Measurements from ENCODE around the gene TCEANC2. TPM values are rescaled to one million over a fixed set of nuclear protein-coding genes. Genes with fewer than 3 reads are reported as not detected.

The TCEANC2 gene
- polyA plus RNA-seq, 1 donor from 2014 or later = 4.4 TPM

DNA sequence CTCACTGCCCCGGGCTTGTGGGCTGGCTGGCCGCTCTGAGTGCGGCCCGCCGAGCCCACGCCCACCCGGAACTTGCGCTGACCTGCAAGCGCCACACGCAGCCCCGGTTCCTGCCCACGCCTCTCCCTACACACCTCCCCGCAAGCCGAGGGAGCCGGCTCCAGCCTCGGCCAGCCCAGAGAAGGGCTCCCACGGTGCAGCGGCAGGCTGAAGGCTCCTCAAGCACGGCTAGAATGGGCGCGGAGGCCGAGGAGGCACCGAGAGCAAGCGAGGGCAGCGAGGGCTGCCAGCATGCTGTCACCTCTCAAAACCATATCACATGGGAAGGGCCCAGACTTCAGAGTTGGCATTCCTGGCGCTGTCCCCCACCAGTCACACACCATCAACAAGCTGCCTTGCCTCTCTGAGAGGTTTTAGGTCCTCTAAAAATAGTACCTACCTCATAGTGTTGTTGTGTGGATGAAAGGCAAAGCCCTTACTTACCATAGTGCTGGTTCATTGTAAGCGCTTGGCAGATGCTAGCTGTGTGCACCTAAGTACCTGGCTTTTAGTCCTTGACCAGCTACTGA, 48.8 kb upstream of the TCEANC2 start:
- Histone ChIP-seq H3K27ac (ENCODE audit: low read length) (no peak overlapping the region), H3K79me2 (replicated peaks; ENCODE audit: insufficient read depth, low read length) (no peaks in the 10 kb centered on the region), H4K20me1 (ENCODE audit: insufficient read depth) (no peaks in the 10 kb centered on the region), H3F3A (ENCODE audit: insufficient read depth, low read length, poor library complexity, severe bottlenecking) (no peaks in the 10 kb centered on the region), H3K9ac (ENCODE audit: low read length) (no peak overlapping the region), H3K9me3 (ENCODE audit: low read length) (no peaks in the 10 kb centered on the region), H3K27me3 (ENCODE audit: insufficient read depth, low read depth, low read length) (no peaks in the 10 kb centered on the region), H2AFZ (ENCODE audit: low read depth, low read length) (no peak overlapping the region), H3K4me3 (ENCODE audit: low read length) (no peak overlapping the region), H3K4me2 (ENCODE audit: low read length) (no peak overlapping the region), H3K9me2 (ENCODE audit: insufficient read depth, low read length) (no peaks in the 10 kb centered on the region), H3K36me3 (ENCODE audit: insufficient read depth, low read length) (no peaks in the 10 kb centered on the region)
- no peak for TF ChIP-seq EP300 (conservative IDR thresholded peaks at IDR 0.05; ENCODE audit: poor library complexity, severe bottlenecking)

DNA sequence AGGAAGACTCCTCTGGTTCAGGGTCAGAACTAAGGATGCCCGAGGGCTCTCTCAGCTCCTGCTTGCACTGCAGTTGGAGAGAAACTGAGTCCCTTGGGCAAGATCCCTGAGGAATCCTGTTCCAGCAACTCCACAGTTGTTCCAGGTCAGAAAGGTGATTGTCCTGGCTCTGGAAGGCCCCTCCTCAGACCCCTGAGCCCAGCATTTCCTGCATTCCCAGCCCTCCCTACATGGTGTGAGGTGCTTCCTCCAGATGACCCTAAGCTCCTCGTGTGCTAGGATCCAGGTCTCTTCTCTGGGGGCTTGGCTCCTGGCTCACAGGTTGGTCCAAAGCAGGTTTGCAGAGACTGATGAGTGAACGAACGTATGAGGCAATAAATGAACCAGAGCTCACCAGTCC, 46.9 kb upstream of the TCEANC2 start:
- Histone ChIP-seq H3K4me3 (ENCODE audit: low read length) (no peak overlapping the region), H3K9ac (ENCODE audit: low read length) (no peak overlapping the region), H3K9me3 (ENCODE audit: low read length) (no peaks in the 10 kb centered on the region), H3K9me2 (ENCODE audit: insufficient read depth, low read length) (no peaks in the 10 kb centered on the region), H3K79me2 (replicated peaks; ENCODE audit: insufficient read depth, low read length) (no peaks in the 10 kb centered on the region), H2AFZ (ENCODE audit: low read depth, low read length) (no peak overlapping the region), H3K36me3 (ENCODE audit: insufficient read depth, low read length) (no peaks in the 10 kb centered on the region), H3F3A (ENCODE audit: insufficient read depth, low read length, poor library complexity, severe bottlenecking) (no peaks in the 10 kb centered on the region), H3K27ac (ENCODE audit: low read length) (no peak overlapping the region), H4K20me1 (ENCODE audit: insufficient read depth) (no peaks in the 10 kb centered on the region), H3K27me3 (ENCODE audit: insufficient read depth, low read depth, low read length) (no peaks in the 10 kb centered on the region), H3K4me2 (ENCODE audit: low read length) (no peak overlapping the region)
- TF ChIP-seq CTCF (IDR thresholded peaks at IDR 0.05; ENCODE audit: poor library complexity, severe bottlenecking) (no peak), RAD21 (conservative IDR thresholded peaks at IDR 0.05) (no peak), MXI1 (conservative IDR thresholded peaks at IDR 0.05; ENCODE audit: poor library complexity, severe bottlenecking) (no peak), POLR2AphosphoS5 (IDR thresholded peaks at IDR 0.05) (no peak), SMC3 (conservative IDR thresholded peaks at IDR 0.05; ENCODE audit: poor library complexity) (no peak)
- TF ChIP-seq, protein P1, sequence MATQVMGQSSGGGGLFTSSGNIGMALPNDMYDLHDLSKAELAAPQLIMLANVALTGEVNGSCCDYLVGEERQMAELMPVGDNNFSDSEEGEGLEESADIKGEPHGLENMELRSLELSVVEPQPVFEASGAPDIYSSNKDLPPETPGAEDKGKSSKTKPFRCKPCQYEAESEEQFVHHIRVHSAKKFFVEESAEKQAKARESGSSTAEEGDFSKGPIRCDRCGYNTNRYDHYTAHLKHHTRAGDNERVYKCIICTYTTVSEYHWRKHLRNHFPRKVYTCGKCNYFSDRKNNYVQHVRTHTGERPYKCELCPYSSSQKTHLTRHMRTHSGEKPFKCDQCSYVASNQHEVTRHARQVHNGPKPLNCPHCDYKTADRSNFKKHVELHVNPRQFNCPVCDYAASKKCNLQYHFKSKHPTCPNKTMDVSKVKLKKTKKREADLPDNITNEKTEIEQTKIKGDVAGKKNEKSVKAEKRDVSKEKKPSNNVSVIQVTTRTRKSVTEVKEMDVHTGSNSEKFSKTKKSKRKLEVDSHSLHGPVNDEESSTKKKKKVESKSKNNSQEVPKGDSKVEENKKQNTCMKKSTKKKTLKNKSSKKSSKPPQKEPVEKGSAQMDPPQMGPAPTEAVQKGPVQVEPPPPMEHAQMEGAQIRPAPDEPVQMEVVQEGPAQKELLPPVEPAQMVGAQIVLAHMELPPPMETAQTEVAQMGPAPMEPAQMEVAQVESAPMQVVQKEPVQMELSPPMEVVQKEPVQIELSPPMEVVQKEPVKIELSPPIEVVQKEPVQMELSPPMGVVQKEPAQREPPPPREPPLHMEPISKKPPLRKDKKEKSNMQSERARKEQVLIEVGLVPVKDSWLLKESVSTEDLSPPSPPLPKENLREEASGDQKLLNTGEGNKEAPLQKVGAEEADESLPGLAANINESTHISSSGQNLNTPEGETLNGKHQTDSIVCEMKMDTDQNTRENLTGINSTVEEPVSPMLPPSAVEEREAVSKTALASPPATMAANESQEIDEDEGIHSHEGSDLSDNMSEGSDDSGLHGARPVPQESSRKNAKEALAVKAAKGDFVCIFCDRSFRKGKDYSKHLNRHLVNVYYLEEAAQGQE (IDR thresholded peaks at IDR 0.05; ENCODE audit: borderline replicate concordance) = no peak

GRCh38 chr1:54007613-54008012, 45.8 kb upstream of the TCEANC2 start:
- H3K9me2 ChIP-seq (ENCODE audit: insufficient read depth, low read length) = no peaks in the 10 kb centered on the region
- H3K79me2 ChIP-seq (replicated peaks; ENCODE audit: insufficient read depth, low read length) = no peaks in the 10 kb centered on the region
- H2AFZ ChIP-seq (ENCODE audit: low read depth, low read length) = no peak overlapping the region
- H4K20me1 ChIP-seq (ENCODE audit: insufficient read depth) = no peaks in the 10 kb centered on the region
- no peaks in the 10 kb centered on the region for H3F3A ChIP-seq (ENCODE audit: insufficient read depth, low read length, poor library complexity, severe bottlenecking)
- H3K9me3 ChIP-seq (ENCODE audit: low read length) = no peaks in the 10 kb centered on the region
- H3K4me2 ChIP-seq (ENCODE audit: low read length) = no peak overlapping the region
- H3K4me3 ChIP-seq (ENCODE audit: low read length) = no peak overlapping the region
- H3K36me3 ChIP-seq (ENCODE audit: insufficient read depth, low read length) = no peaks in the 10 kb centered on the region
- H3K9ac ChIP-seq (ENCODE audit: low read length) = no peak overlapping the region
- H3K27ac ChIP-seq (ENCODE audit: low read length) = no peak overlapping the region
- no peaks in the 10 kb centered on the region for H3K27me3 ChIP-seq (ENCODE audit: insufficient read depth, low read depth, low read length)
- TF ChIP-seq RAD21 (conservative IDR thresholded peaks at IDR 0.05) (no peak), POLR2AphosphoS5 (IDR thresholded peaks at IDR 0.05) (no peak), EP300 (conservative IDR thresholded peaks at IDR 0.05; ENCODE audit: poor library complexity, severe bottlenecking) (no peak), EZH2 (IDR thresholded peaks at IDR 0.05; ENCODE audit: borderline replicate concordance, insufficient read depth, low read length, poor library complexity, severe bottlenecking) (no peak), MXI1 (conservative IDR thresholded peaks at IDR 0.05; ENCODE audit: poor library complexity, severe bottlenecking) (no peak), CTCF (IDR thresholded peaks at IDR 0.05; ENCODE audit: poor library complexity, severe bottlenecking) (no peak), TAF1 (IDR thresholded peaks at IDR 0.05; ENCODE audit: low read depth) (no peak), SMC3 (conservative IDR thresholded peaks at IDR 0.05; ENCODE audit: poor library complexity) (no peak)
- TF ChIP-seq, protein P1 (IDR thresholded peaks at IDR 0.05; ENCODE audit: borderline replicate concordance) = no peak
